WERI-Rb-1 (cell line): Measurements from ENCODE around the gene HS3ST4.

Source experiments
- DNase-seq: peaks from one replicate; pipeline ENCODE4 v3.0.0-alpha.2; 2020
- H3K27ac ChIP-seq: fragments of 250-450 bp; sonication (Bioruptor Pico); 2 replicates; pipeline ENCODE4 v1.5.1; 2020; ENCODE audit warnings: mild to moderate bottlenecking, moderate library complexity
- H3K27me3 ChIP-seq: fragments of 250-450 bp; sonication (Bioruptor Pico); 2 replicates; pipeline ENCODE4 v1.5.1; 2021; ENCODE audit warnings: mild to moderate bottlenecking, low read depth, moderate library complexity; ENCODE audit not compliant: insufficient read depth, severe bottlenecking
- H3K36me3 ChIP-seq: fragments of 250-450 bp; sonication (Bioruptor Pico); 2 replicates; pipeline ENCODE4 v1.5.1; 2020; ENCODE audit warnings: mild to moderate bottlenecking, moderate library complexity
- H3K4me3 ChIP-seq: 2 replicates; pipeline ENCODE4 v1.5.1; 2011; ENCODE audit warnings: low read depth, mild to moderate bottlenecking, control low read depth, low read length
- H3K9me3 ChIP-seq: fragments of 250-450 bp; sonication (Bioruptor Pico); 2 replicates; pipeline ENCODE4 v1.5.1; 2021; ENCODE audit warnings: mild to moderate bottlenecking, moderate library complexity; ENCODE audit not compliant: severe bottlenecking
- TF ChIP-seq, protein P1 (sequence below): IDR thresholded peaks from 2 replicates; pipeline ENCODE4 v1.5.1; 2011; ENCODE audit warnings: low read depth, mild to moderate bottlenecking, control low read depth, inconsistent platforms, low read length

Gene HS3ST4

GRCh38 chr16:25783226-25783625, 91.5 kb downstream of the HS3ST4 start:
- H3K4me3 ChIP-seq: no peak overlapping the region
- no peak overlapping the region for H3K27ac ChIP-seq
- no peaks in the 10 kb centered on the region for H3K9me3 ChIP-seq
- DNase-seq: no peak
- TF ChIP-seq, protein P1, sequence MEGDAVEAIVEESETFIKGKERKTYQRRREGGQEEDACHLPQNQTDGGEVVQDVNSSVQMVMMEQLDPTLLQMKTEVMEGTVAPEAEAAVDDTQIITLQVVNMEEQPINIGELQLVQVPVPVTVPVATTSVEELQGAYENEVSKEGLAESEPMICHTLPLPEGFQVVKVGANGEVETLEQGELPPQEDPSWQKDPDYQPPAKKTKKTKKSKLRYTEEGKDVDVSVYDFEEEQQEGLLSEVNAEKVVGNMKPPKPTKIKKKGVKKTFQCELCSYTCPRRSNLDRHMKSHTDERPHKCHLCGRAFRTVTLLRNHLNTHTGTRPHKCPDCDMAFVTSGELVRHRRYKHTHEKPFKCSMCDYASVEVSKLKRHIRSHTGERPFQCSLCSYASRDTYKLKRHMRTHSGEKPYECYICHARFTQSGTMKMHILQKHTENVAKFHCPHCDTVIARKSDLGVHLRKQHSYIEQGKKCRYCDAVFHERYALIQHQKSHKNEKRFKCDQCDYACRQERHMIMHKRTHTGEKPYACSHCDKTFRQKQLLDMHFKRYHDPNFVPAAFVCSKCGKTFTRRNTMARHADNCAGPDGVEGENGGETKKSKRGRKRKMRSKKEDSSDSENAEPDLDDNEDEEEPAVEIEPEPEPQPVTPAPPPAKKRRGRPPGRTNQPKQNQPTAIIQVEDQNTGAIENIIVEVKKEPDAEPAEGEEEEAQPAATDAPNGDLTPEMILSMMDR: no peak
- peaks cover 37% of the 10 kb centered on the region for H3K36me3 ChIP-seq
- no peaks in the 10 kb centered on the region for H3K27me3 ChIP-seq

DNA sequence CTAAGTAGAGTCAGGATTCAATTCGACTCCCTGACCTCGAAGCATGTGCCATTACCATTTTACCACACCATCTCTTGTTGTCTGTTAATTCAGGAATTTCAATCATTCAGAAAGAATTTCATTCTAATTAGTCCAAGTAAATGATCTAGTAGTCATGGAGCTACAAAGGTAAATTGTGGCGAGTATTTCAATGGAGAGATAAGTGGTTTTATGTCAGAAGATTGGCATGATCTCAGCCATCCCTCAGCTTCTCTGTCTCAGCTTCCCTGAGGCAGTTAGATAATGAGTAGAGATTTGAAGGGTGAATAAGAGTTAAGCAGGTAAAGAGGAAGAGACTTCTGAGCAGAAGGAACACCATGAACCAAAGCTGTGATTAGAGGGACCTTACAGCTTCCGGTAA, 93.6 kb downstream of the HS3ST4 start:
- Histone ChIP-seq H3K4me3 (no peak overlapping the region), H3K27ac (no peak overlapping the region), H3K27me3 (no peaks in the 10 kb centered on the region), H3K9me3 (no peaks in the 10 kb centered on the region), H3K36me3 (peaks cover 16% of the 10 kb centered on the region)
- TF ChIP-seq, protein P1: no peak
- no peak for DNase-seq

GRCh38 chr16:25786748-25787147, 95.0 kb downstream of the HS3ST4 start:
- Histone ChIP-seq H3K9me3 (no peaks in the 10 kb centered on the region), H3K27me3 (no peaks in the 10 kb centered on the region), H3K27ac (no peak overlapping the region), H3K4me3 (no peak overlapping the region), H3K36me3 (peaks cover 3% of the 10 kb centered on the region)
- DNase-seq: no peak
- TF ChIP-seq, protein P1: no peak

- H3K27me3 ChIP-seq: no peaks in the 10 kb centered on the region
Observed at GRCh38 chr16:25788637-25789036, 96.9 kb downstream of the HS3ST4 start.

DNA sequence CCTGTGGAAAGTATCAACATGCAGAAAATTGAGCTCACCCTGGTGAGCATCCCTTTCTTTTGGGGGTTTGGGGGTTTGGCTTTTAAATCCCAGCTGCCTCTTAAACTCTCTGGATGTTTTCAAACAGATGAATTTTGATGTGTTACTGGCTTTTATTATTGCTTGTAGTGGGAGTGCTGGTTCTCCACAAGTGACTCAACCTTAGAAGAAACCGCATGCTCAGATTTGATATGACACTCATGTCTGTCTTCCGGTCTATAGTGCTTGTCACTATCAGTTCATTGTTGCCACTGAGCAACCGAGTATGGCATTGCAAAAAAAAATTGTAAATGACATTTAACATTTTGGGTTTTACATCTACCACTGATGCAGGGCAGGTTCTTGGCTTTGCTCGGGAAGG, 104.5 kb downstream of the HS3ST4 start:
- Histone ChIP-seq H3K27me3 (no peaks in the 10 kb centered on the region), H3K27ac (no peak overlapping the region), H3K9me3 (no peaks in the 10 kb centered on the region), H3K4me3 (no peak overlapping the region), H3K36me3 (peaks cover 3% of the 10 kb centered on the region; the same call in 1 of the 2 replicates)
- no peak for DNase-seq
- TF ChIP-seq, protein P1: no peak

More at GRCh38 chr16:25788637-25789036, 96.9 kb downstream of the HS3ST4 start:
- peaks cover 3% of the 10 kb centered on the region for H3K36me3 ChIP-seq
- no peaks in the 10 kb centered on the region for H3K9me3 ChIP-seq
- H3K4me3 ChIP-seq: no peak overlapping the region
- no peak for DNase-seq
- H3K27ac ChIP-seq: no peak overlapping the region
- TF ChIP-seq, protein P1: no peak

GRCh38 chr16:25798065-25798464, 106.3 kb downstream of the HS3ST4 start:
- TF ChIP-seq, protein P1: no peak
- Histone ChIP-seq H3K27me3 (no peaks in the 10 kb centered on the region), H3K27ac (no peak overlapping the region), H3K4me3 (no peak overlapping the region), H3K9me3 (no peaks in the 10 kb centered on the region), H3K36me3 (peaks cover 3% of the 10 kb centered on the region; the same call in 1 of the 2 replicates)
- no peak for DNase-seq
